Gastroesophageal sphincter (tissue), 4 donors: ENCODE results near the gene ACER1. TPM values are rescaled to one million over a fixed set of nuclear protein-coding genes. Genes with fewer than 3 reads are reported as not detected.
A peak's percentile ranks its signal among the peaks of the same experiment; 100 is the strongest.

Experiments
- ATAC-seq: fragments of 150-250 bp; one replicate; pipeline ENCODE4 v1.9.1; 2016; ENCODE audit warnings: mild to moderate bottlenecking, moderate library complexity
- H3K27ac ChIP-seq, 4 donors: fragments of 200-600 bp; sonication (generic) in 3 of 4; 1 replicate in 3 of 4; 2 replicates in 1 of 4; pipeline ENCODE4 v1.5.1; 2016 to 2019
- H3K27me3 ChIP-seq: fragments of 200-600 bp; sonication (generic); one replicate; pipeline ENCODE4 v1.5.1; 2019
- H3K36me3 ChIP-seq, 2 donors: fragments of 200-600 bp; sonication (generic); one replicate each; pipeline ENCODE4 v1.5.1; 2019; ENCODE audit warnings: control low read depth in 1 of 2
- H3K4me1 ChIP-seq, 3 donors: fragments of 200-600 bp; sonication (generic); 1 replicate in 2 of 3; 2 replicates in 1 of 3; pipeline ENCODE4 v1.5.1; 2016 to 2019; ENCODE audit warnings: control low read depth in 2 of 3
- H3K4me3 ChIP-seq, 2 donors: fragments of 200-600 bp; sonication (generic); one replicate each; pipeline ENCODE4 v1.5.1; 2019; ENCODE audit warnings: mild to moderate bottlenecking in 1 of 2, moderate library complexity in 1 of 2
- H3K9me3 ChIP-seq, 3 donors: fragments of 200-600 bp; sonication (generic); one replicate each; pipeline ENCODE4 v1.5.1; 2017 to 2019; ENCODE audit warnings: control low read depth in 2 of 3
- CTCF ChIP-seq, 4 experiments: fragments of 200-600 bp in 2 of 4; fragments of 450-650 bp in 2 of 4; sonication (generic) in 1 of 4; IDR thresholded peaks; one replicate each; pipeline ENCODE4 v1.5.1; 2017 to 2019; ENCODE audit warnings: antibody characterized with exemption in 4 of 4, mild to moderate bottlenecking in 2 of 4, moderate library complexity in 2 of 4
- EP300 ChIP-seq: sonication (generic); formaldehyde crosslinking; IDR thresholded peaks from one replicate; pipeline ENCODE4 v1.6.1; 2017; ENCODE audit warnings: antibody characterized with exemption, mild to moderate bottlenecking
- POLR2A ChIP-seq, 2 donors: fragments of 450-650 bp; IDR thresholded peaks; one replicate each; pipeline ENCODE4 v1.6.1; 2017; ENCODE audit warnings: antibody characterized with exemption in 2 of 2, mild to moderate bottlenecking in 2 of 2, moderate library complexity in 1 of 2
- POLR2AphosphoS5 ChIP-seq: sonication (generic); formaldehyde crosslinking; IDR thresholded peaks from one replicate; pipeline ENCODE4 v1.6.1; 2017; ENCODE audit warnings: antibody characterized with exemption
- WGBS, 2 donors: methylation state at CpG; one replicate each; pipeline ENCODE4 v1.1.5; 2018; ENCODE audit warnings: low coverage in 1 of 2; 5-methylcytosine and 5-hydroxymethylcytosine counted together
- total RNA-seq, 4 donors: library from RNA; depleted of rRNA; stranded (reverse); fragments of >200 nt; gene quantifications; one replicate each; pipeline ENCODE4 v1.1.0, GENCODE V29; 2016

The ACER1 gene
- total RNA-seq, 4 donors from 2014 or later, result not detected

- WGBS, 2 donors, result 17 to 18% methylated on average over 4 of the region's 5 CpGs
- no peak for ATAC-seq
Observed at GRCh38 chr19:6373813-6374108, 40.3 kb upstream of the ACER1 start.

GRCh38 chr19:6373096-6373812, 39.8 kb upstream of the ACER1 start:
- no peak for TF ChIP-seq EP300
- TF ChIP-seq CTCF (IDR thresholded peaks at IDR 0.05), result no peak
- TF ChIP-seq POLR2A (IDR thresholded peaks at IDR 0.05), result no peak
- TF ChIP-seq POLR2AphosphoS5, result peak; percentile 13
- ATAC-seq, result peak; percentile 81

More at GRCh38 chr19:6373813-6374108, 40.3 kb upstream of the ACER1 start:
- H3K27ac ChIP-seq, result peak overlapping the region; percentile 14 to 100 (median 96)
- H3K4me1 ChIP-seq, result peaks cover 0 to 58% (median 21%) of the 10 kb centered on the region in 3 donors
- TF ChIP-seq CTCF (IDR thresholded peaks at IDR 0.05) (no peak), POLR2AphosphoS5 (no peak), POLR2A (IDR thresholded peaks at IDR 0.05) (no peak), EP300 (no peak)
- H3K9me3 ChIP-seq, result no peaks in the 10 kb centered on the region
- H3K36me3 ChIP-seq, result peaks cover 0 to 30% of the 10 kb centered on the region in 2 donors
- H3K27me3 ChIP-seq, result no peaks in the 10 kb centered on the region
- H3K4me3 ChIP-seq, result peak overlapping the region; percentile 20 to 92

GRCh38 chr19:6372594-6373095, 39.2 kb upstream of the ACER1 start, which contains the start of gene ALKBH7:
Gene ALKBH7, plus strand, starts transcription at chr19:6372794. Its CDS starts 27 bp downstream, at chr19:6372821.
- Histone ChIP-seq H3K27ac (peak within 1 kb of the TSS; percentile 90 to 100 (median 96)), H3K4me3 (peak within 1 kb of the TSS; percentile 53 to 92), H3K27me3 (no peaks in the 10 kb centered on the region), H3K9me3 (no peaks in the 10 kb centered on the region), H3K36me3 (peaks cover 0 to 39% of the 10 kb centered on the region in 2 donors), H3K4me1 (peaks cover 0 to 47% (median 12%) of the 10 kb centered on the region in 3 donors)
- WGBS, 2 donors, result no CpG with 5 or more reads among the region's 47 CpGs
- TF ChIP-seq EP300 (no peak), POLR2A (IDR thresholded peaks at IDR 0.05) (peak; percentile 44 to 57), CTCF (IDR thresholded peaks at IDR 0.05) (no peak), POLR2AphosphoS5 (peak; percentile 22)
- peak; percentile 93 for ATAC-seq

More at GRCh38 chr19:6373096-6373812, 39.8 kb upstream of the ACER1 start:
- peaks cover 0 to 33% of the 10 kb centered on the region in 2 donors for H3K36me3 ChIP-seq
- peak overlapping the region; percentile 87 to 100 (median 96) for H3K27ac ChIP-seq
- H3K4me3 ChIP-seq, result peak overlapping the region; percentile 53 to 92
- H3K9me3 ChIP-seq, result no peaks in the 10 kb centered on the region
- H3K4me1 ChIP-seq, result peaks cover 0 to 53% (median 18%) of the 10 kb centered on the region in 3 donors
- H3K27me3 ChIP-seq, result no peaks in the 10 kb centered on the region
- WGBS, 2 donors, result 0% methylated on average over 1 to 17 of the region's 53 CpGs

- no peaks in the 10 kb centered on the region for H3K9me3 ChIP-seq
- peaks cover 0 to 18% (median 7%) of the 10 kb centered on the region in 3 donors for H3K4me1 ChIP-seq
- no peak for ATAC-seq
- no peaks in the 10 kb centered on the region for H3K27me3 ChIP-seq
- 83% methylated on average over 2 of the region's 21 CpGs; no CpG with 5 or more reads in 1 of the 2 donors for WGBS, 2 donors
- TF ChIP-seq POLR2A (IDR thresholded peaks at IDR 0.05) (no peak), EP300 (no peak), CTCF (IDR thresholded peaks at IDR 0.05) (no peak), POLR2AphosphoS5 (no peak)
- H3K36me3 ChIP-seq, result peaks cover 0 to 64% of the 10 kb centered on the region in 2 donors
- H3K27ac ChIP-seq, result no peak overlapping the region
- no peak overlapping the region for H3K4me3 ChIP-seq
Observed at GRCh38 chr19:6364353-6364752, 30.9 kb upstream of the ACER1 start.
